GM23338 (cell line): ENCODE results near the gene SLC8A1.
"Not testable (repeated sequence)": the region's sequence is repeated elsewhere in the genome, so short reads cannot be mapped to it uniquely, and the experiment has no call there.

Source experiments
- CREB1 ChIP-seq: fragments of 250-450 bp; sonication (Bioruptor Pico); IDR thresholded peaks from 2 replicates; pipeline ENCODE4 v1.5.0; 2020; ENCODE audit warnings: low read depth, mild to moderate bottlenecking, moderate library complexity
- EZH2 ChIP-seq: fragments of 200-600 bp; sonication (generic); IDR thresholded peaks from one replicate; pipeline ENCODE4 v1.8.0; 2017; ENCODE audit warnings: antibody characterized with exemption, mild to moderate bottlenecking, low read depth; ENCODE audit not compliant: unreplicated experiment
- EZH2phosphoT487 ChIP-seq: fragments of 200-600 bp; sonication (generic); IDR thresholded peaks from one replicate; pipeline ENCODE4 v1.8.1; 2018; ENCODE audit warnings: antibody characterized with exemption; ENCODE audit not compliant: unreplicated experiment
- JUNB ChIP-seq: IDR thresholded peaks from one replicate; pipeline ENCODE4 v1.6.1; 2016; ENCODE audit warnings: antibody characterized with exemption; ENCODE audit not compliant: unreplicated experiment
- POLR2AphosphoS5 ChIP-seq: IDR thresholded peaks from 2 replicates; pipeline ENCODE4 v1.6.1; 2016; ENCODE audit warnings: antibody characterized with exemption, low read depth
- STAT1 ChIP-seq: IDR thresholded peaks from one replicate; pipeline ENCODE4 v1.6.1; 2016; ENCODE audit warnings: antibody characterized with exemption; ENCODE audit not compliant: unreplicated experiment
- ZNF114 ChIP-seq: fragments of 250-450 bp; sonication (Bioruptor Pico); IDR thresholded peaks from 2 replicates; pipeline ENCODE4 v1.5.0; 2020; ENCODE audit warnings: mild to moderate bottlenecking, moderate library complexity
- TF ChIP-seq, protein P1 (sequence below), 2 experiments: fragments of 200-600 bp in 1 of 2; sonication (generic) in 1 of 2; conservative IDR thresholded peaks; 2 replicates each; pipeline versions ENCODE4 v1.5.1 to v1.6.1; 2016 to 2017; ENCODE audit warnings: antibody characterized with exemption in 2 of 2, low read depth in 2 of 2, mild to moderate bottlenecking in 2 of 2, moderate library complexity in 1 of 2
- TF ChIP-seq, protein P2 (sequence below): IDR thresholded peaks from one replicate; pipeline ENCODE4 v1.6.1; 2018; ENCODE audit warnings: antibody characterized with exemption; ENCODE audit not compliant: unreplicated experiment
- TF ChIP-seq, protein P3 (sequence below): IDR thresholded peaks from 2 replicates; pipeline ENCODE4 v1.6.1; 2016; ENCODE audit warnings: antibody characterized with exemption

DNA sequence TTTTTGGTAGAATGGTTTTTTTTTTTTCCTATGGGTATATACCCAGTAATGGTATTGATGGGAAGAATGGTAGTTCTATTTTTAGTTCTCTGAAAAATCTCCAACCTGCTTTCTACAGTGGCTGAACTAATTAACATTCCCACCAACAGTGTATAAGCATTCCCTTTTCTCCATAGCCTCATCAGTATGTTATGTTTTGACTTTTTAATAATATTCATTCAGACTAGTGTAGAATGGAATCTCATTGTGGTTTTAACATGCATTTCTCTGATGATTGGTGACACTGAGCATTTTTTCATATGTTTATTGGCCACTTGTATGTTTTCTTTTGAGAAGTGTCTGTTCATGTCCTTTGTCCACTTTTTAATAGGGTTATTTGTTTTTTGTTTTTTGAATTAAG is 378.6 kb downstream of the SLC8A1 start:
- TF ChIP-seq CREB1 (CRISPR knock-in tag); POLR2AphosphoS5; EZH2; STAT1; JUNB; EZH2phosphoT487; ZNF114: not testable (repeated sequence)
- TF ChIP-seq, protein P1, sequence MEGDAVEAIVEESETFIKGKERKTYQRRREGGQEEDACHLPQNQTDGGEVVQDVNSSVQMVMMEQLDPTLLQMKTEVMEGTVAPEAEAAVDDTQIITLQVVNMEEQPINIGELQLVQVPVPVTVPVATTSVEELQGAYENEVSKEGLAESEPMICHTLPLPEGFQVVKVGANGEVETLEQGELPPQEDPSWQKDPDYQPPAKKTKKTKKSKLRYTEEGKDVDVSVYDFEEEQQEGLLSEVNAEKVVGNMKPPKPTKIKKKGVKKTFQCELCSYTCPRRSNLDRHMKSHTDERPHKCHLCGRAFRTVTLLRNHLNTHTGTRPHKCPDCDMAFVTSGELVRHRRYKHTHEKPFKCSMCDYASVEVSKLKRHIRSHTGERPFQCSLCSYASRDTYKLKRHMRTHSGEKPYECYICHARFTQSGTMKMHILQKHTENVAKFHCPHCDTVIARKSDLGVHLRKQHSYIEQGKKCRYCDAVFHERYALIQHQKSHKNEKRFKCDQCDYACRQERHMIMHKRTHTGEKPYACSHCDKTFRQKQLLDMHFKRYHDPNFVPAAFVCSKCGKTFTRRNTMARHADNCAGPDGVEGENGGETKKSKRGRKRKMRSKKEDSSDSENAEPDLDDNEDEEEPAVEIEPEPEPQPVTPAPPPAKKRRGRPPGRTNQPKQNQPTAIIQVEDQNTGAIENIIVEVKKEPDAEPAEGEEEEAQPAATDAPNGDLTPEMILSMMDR (conservative IDR thresholded peaks at IDR 0.05; ENCODE audit: low read depth in 2 of 2), result not testable (repeated sequence)
- TF ChIP-seq, protein P2, sequence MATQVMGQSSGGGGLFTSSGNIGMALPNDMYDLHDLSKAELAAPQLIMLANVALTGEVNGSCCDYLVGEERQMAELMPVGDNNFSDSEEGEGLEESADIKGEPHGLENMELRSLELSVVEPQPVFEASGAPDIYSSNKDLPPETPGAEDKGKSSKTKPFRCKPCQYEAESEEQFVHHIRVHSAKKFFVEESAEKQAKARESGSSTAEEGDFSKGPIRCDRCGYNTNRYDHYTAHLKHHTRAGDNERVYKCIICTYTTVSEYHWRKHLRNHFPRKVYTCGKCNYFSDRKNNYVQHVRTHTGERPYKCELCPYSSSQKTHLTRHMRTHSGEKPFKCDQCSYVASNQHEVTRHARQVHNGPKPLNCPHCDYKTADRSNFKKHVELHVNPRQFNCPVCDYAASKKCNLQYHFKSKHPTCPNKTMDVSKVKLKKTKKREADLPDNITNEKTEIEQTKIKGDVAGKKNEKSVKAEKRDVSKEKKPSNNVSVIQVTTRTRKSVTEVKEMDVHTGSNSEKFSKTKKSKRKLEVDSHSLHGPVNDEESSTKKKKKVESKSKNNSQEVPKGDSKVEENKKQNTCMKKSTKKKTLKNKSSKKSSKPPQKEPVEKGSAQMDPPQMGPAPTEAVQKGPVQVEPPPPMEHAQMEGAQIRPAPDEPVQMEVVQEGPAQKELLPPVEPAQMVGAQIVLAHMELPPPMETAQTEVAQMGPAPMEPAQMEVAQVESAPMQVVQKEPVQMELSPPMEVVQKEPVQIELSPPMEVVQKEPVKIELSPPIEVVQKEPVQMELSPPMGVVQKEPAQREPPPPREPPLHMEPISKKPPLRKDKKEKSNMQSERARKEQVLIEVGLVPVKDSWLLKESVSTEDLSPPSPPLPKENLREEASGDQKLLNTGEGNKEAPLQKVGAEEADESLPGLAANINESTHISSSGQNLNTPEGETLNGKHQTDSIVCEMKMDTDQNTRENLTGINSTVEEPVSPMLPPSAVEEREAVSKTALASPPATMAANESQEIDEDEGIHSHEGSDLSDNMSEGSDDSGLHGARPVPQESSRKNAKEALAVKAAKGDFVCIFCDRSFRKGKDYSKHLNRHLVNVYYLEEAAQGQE, result not testable (repeated sequence)
- TF ChIP-seq, protein P3, sequence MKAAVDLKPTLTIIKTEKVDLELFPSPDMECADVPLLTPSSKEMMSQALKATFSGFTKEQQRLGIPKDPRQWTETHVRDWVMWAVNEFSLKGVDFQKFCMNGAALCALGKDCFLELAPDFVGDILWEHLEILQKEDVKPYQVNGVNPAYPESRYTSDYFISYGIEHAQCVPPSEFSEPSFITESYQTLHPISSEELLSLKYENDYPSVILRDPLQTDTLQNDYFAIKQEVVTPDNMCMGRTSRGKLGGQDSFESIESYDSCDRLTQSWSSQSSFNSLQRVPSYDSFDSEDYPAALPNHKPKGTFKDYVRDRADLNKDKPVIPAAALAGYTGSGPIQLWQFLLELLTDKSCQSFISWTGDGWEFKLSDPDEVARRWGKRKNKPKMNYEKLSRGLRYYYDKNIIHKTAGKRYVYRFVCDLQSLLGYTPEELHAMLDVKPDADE, result not testable (repeated sequence)
